Peyer's patch (tissue), 4 donors: Measurements from ENCODE around the gene PAPSS1.

ENCODE experiments used
- POLR2A ChIP-seq, 2 donors: fragments of 450-650 bp; IDR thresholded peaks; one replicate each; pipeline ENCODE4 v1.5.1; 2017; ENCODE audit warnings: antibody characterized with exemption in 2 of 2, mild to moderate bottlenecking in 2 of 2, moderate library complexity in 2 of 2
- TF ChIP-seq, protein P1 (sequence below), 6 experiments: fragments of 450-650 bp in 4 of 6; fragments of 200-600 bp in 2 of 6; sonication (generic) in 1 of 6; IDR thresholded peaks; one replicate each; pipeline ENCODE4 v1.5.1; 2017 to 2019; ENCODE audit warnings: antibody characterized with exemption in 6 of 6, mild to moderate bottlenecking in 3 of 6, moderate library complexity in 1 of 6

GRCh38 chr4:107688421-107688820 lies 31.6 kb downstream of the PAPSS1 start:
- TF ChIP-seq, protein P1, sequence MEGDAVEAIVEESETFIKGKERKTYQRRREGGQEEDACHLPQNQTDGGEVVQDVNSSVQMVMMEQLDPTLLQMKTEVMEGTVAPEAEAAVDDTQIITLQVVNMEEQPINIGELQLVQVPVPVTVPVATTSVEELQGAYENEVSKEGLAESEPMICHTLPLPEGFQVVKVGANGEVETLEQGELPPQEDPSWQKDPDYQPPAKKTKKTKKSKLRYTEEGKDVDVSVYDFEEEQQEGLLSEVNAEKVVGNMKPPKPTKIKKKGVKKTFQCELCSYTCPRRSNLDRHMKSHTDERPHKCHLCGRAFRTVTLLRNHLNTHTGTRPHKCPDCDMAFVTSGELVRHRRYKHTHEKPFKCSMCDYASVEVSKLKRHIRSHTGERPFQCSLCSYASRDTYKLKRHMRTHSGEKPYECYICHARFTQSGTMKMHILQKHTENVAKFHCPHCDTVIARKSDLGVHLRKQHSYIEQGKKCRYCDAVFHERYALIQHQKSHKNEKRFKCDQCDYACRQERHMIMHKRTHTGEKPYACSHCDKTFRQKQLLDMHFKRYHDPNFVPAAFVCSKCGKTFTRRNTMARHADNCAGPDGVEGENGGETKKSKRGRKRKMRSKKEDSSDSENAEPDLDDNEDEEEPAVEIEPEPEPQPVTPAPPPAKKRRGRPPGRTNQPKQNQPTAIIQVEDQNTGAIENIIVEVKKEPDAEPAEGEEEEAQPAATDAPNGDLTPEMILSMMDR (IDR thresholded peaks at IDR 0.05), result no peak
- no peak for TF ChIP-seq POLR2A (IDR thresholded peaks at IDR 0.05)
